DLD1 (cell line): ENCODE results near the gene GPATCH4.

Experiments
- in situ Hi-C: cut with HindIII; loops from 2 replicates; pipeline ENCODE4 v1.10.0; 2017; ENCODE audit warnings: low sequenced_read_pairs

GPATCH4 gene

DNA sequence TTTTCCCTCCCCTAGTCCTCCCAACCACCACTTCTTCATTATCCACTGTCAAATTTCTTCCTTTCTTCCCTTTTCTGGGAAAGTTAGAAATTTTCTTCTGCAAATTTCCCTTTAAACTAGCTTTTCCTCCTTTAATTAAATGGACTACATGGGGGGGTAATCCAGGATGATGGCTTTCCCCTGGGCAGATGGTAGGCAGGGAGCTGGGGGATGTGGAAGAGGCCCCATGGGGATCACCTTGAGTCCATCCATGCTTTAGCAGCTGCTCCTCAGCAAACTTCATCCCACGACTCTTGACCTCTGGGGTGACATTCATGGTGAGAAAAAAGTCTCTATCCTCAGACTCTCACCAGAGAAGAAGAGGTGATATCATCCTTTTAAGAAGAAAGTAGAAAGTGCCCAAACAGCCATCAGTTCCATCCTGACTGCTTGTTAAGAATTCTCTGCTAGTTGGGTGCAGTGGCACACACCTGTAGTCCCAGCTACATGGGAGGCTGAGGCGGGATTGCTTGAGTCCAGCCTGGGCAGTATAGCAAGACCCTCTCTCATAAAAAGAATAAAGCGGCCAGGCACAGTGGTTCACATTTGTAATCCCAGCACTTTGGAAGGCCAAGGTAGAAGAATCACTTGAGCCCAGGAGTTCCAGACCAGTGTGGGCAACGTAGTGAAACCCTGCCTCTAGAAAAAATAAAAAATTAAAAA is 2.4 kb downstream of the GPATCH4 start:
- in situ Hi-C loops: no loop called here

- in situ Hi-C loops: no loop called here
Measured at GRCh38 chr1:156598125-156598524, 3.2 kb downstream of the GPATCH4 start.

DNA sequence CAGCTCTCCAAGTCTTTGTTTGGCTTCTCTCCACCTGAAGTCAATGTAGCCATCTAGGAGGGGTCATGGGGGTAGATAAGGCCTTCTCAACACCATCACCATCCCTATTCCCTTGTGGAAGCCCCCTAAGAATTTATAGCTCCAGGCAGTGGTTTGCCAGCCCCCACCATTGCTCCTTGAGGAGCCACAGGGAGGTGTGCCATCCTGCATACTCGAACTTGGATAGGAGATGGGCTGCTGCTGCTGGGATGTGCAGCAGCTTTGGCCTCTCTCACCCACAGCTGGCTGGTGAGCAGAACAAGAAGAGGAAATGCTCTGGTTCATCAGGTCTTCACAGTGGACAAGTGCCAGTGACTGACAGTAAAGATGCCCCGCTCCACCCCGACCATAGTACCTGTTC is 4.9 kb downstream of the GPATCH4 start:
- in situ Hi-C loops: no loop called here

- in situ Hi-C loops: no loop called here
Measured at GRCh38 chr1:156595016-156595415, 6.3 kb downstream of the GPATCH4 start.

DNA sequence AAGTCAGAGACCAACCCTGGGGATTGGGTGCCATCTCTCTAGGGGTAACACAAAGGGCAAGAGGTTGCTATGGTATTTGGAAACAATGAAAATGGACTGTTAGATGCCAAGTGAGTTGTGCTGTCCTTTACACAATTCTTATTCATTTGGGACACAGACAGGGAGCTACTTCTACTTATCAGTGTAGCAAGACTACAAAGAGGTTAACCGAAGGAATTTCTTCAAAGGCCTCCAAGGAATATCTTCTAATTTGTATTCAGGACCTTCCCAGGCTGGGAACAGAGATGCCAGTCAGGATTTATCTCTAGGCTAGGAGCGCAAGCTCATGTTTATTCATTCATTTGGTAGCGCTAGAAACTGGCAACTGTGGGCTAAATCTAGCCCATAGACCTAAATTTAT is 7.1 kb downstream of the GPATCH4 start:
- in situ Hi-C loops: no loop called here

- in situ Hi-C loops: no loop called here
Measured at GRCh38 chr1:156593661-156593989, 7.7 kb downstream of the GPATCH4 start.

GRCh38 chr1:156592910-156593660 is 8.2 kb downstream of the GPATCH4 start:
- in situ Hi-C loops: no loop called here

DNA sequence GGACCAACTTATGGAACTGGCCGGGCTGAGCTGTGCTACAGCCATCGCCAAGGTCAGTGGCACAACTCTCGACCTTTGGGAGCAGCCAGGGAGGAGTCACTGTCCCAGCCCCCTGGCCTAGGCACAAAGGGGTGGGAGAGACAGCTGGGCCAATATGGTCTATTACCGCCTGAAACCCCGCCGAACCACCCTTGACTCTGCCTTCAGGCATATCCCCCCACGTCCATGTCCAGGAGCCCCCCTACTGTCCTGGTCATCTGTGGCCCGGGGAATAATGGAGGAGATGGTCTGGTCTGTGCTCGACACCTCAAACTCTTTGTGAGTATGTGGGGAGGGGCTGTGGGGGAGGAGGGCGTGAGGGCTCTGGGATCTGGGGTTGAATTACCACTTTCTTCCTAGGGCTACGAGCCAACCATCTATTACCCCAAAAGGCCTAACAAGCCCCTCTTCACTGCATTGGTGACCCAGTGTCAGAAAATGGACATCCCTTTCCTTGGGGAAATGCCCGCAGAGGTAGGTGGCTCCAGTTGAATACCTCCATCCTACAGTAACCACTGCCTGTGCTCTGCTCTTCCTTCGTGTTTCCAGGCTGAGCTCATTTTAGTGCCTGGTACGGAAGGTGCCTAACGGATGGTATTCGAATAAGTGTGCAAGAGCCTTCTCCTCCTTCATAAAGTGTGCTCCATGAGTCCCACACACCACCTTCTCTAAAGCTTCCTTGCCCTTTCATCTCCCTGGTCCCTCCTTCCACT is 8.9 kb downstream of the GPATCH4 start:
- in situ Hi-C loops: no loop called here

GRCh38 chr1:156591432-156592157 is 9.7 kb downstream of the GPATCH4 start, which contains the start of gene NAXE:
TSS of gene NAXE (plus strand) at chr1:156591776. CDS start at chr1:156591805, 29 bp downstream.
- in situ Hi-C loops: no loop called here

GRCh38 chr1:156591181-156591431 is 10.2 kb downstream of the GPATCH4 start:
- in situ Hi-C loops: no loop called here

GRCh38 chr1:156590326-156591180 is 10.7 kb downstream of the GPATCH4 start:
- in situ Hi-C loops: no loop called here

- in situ Hi-C loops: loop anchor here (10.0 kb wide), 1 partner anchor 65 kb away; no protein-coding TSS in a partner anchor
Measured at GRCh38 chr1:156589546-156589945, 11.7 kb downstream of the GPATCH4 start.

GRCh38 chr1:156587927-156588326 is 13.4 kb downstream of the GPATCH4 start:
- in situ Hi-C loops: loop anchor here (10.0 kb wide), 1 partner anchor 63 kb away; no protein-coding TSS in a partner anchor

- in situ Hi-C loops: loop anchor here (10.0 kb wide), 1 partner anchor 62 kb away; no protein-coding TSS in a partner anchor
Measured at GRCh38 chr1:156586892-156587477, 14.3 kb downstream of the GPATCH4 start.

- in situ Hi-C loops: loop anchor here (10.0 kb wide), 1 partner anchor 62 kb away; no protein-coding TSS in a partner anchor
Measured at GRCh38 chr1:156586323-156586722, 15.0 kb downstream of the GPATCH4 start.

- in situ Hi-C loops: loop anchor here (10.0 kb wide), 1 partner anchor 60 kb away; no protein-coding TSS in a partner anchor
Measured at GRCh38 chr1:156584813-156585212, 16.5 kb downstream of the GPATCH4 start.

- in situ Hi-C loops: loop anchor here (10.0 kb wide), 1 partner anchor 59 kb away; no protein-coding TSS in a partner anchor
Measured at GRCh38 chr1:156583821-156584622, 17.3 kb downstream of the GPATCH4 start.

DNA sequence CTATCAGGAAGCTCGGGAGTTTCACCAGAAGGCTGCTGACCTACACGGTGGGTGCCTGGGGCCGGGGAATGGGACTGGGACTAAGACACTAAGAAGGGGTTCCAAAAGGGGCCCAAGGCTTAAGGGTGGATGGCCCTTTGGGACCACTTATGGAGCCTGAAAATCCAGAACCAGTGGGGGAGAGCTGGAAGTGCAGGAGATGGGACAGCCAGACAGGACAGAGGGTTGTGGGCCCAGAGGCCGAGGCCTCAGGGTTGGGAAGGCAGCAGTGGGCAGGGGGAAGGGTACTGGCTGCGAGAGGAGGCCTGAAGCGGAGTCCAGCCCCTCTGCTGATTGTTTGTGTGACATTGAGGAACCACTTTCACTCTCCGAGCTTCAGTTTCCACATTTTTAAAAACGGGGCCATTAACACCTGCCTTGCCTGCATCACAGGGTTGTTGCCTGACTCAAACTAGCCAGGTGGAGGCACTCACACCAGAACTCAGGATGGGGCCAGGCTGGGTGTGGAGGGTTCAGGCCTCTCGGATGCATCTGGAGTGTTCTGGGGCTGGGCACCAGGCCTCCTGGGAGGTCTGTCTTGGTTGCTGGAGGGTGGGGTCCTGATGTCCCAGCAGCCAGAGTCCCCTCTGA is 18.8 kb downstream of the GPATCH4 start:
- in situ Hi-C loops: loop anchor here (10.0 kb wide), 1 partner anchor 58 kb away; no protein-coding TSS in a partner anchor
